HG03521 (cell line): Measurements from ENCODE around the gene AK4.

ENCODE experiments used
- ATAC-seq: cut with Tn5 transposase; IDR thresholded peaks from one replicate; pipeline ENCODE4 v1.9.1; 2021; ENCODE audit warnings: mild to moderate bottlenecking, moderate library complexity; ENCODE audit not compliant: unreplicated experiment

Gene AK4

DNA sequence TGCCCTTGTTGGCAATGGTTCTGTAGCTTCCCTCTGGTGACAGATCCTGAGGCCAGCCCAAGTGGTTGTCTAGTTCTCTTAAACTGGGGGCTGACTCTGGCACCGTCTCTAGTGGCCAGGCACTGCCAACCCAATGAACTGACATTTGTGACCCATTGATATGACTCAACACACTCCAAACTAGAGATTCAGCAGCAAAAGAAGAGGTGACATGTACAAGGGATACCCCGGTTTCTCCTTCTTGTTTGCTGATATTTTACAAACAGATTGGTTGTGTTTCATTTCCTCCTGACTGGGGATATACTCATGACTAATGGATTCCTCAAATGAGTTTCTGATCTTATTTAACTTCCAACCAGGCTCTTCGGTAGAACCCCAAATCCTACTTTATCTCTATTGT is 95.5 kb downstream of the AK4 start:
- no peak for ATAC-seq

DNA sequence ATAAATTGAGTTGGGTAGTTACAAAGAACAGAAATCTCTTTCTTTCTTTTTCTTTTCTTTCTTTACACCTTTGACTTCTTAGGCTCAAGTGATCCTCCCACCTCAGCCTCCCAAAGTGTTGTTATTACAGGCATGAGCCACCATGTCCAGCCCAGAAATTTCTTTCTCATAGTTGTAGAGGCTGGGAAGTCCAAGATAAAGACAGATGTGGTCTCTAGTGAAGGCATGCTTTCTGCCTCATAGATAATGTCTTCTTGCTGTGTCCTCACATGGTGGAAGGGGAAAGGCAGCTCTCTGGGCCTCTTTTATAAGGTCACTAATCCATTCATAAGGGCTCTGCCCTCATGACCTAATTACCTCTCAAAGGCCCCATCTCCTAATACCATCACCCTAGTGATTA is 97.3 kb downstream of the AK4 start:
- ATAC-seq: no peak

DNA sequence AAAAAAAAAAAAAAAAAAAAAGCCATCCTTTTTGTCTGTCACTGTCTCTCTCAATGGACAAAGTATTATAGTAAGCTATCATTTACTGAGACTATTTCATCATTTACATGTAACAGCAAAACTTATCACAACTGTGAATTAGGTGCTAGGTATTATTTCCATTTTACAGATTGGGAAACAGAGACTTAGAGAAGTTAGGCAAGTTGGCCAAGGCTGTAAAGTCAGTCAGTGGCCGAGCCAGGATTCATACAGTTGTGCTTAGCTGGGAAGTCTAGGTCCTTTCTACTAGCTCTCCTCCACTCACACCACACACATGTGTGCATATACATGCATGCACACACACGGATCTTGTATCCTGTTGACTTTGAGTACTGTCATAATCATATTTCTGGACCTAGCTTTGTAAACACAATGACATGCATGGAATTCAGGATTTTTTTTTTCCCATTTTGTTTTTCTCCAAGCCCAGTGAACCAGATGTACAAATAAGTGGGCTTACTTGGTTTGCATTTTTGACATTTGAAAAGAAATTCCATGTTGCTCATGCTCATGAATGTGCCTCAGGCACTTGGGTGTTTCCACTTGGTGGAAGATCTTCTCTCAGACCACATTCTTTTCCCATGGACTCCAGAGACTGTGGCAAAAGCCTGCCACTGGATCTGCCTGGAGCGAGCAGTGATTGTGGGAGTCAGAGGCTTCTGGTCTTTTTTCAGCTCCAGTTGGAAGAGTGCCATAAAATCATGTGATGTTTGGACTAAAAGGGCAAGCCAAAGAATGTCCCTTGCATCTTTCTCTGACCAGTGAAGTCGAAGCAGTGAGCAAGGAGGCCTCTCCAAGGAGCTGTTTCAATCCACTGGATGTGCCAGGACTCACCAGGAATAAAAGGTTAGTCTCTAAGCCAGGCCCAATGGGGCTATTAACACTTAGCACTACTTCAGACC is 99.7 kb downstream of the AK4 start:
- no peak for ATAC-seq

DNA sequence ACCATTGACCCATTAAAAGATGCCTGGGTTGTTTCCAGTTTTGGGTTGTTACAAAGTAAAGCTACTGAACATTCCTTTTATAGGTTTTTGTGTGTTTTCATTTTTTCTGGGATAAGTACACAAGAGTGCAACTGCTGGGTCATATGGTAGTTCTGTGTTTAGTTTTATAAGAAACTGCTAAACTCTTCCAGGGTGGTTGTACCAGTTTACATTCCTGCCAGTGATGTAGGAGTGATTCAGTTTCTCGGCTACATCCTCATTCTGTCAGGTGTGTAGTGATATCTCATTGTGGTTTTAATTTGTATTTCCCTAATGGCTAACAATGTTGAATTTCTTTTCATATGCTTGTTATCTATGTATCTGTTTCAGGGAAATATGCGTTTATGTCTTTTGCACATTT is 102.8 kb downstream of the AK4 start:
- ATAC-seq: no peak

DNA sequence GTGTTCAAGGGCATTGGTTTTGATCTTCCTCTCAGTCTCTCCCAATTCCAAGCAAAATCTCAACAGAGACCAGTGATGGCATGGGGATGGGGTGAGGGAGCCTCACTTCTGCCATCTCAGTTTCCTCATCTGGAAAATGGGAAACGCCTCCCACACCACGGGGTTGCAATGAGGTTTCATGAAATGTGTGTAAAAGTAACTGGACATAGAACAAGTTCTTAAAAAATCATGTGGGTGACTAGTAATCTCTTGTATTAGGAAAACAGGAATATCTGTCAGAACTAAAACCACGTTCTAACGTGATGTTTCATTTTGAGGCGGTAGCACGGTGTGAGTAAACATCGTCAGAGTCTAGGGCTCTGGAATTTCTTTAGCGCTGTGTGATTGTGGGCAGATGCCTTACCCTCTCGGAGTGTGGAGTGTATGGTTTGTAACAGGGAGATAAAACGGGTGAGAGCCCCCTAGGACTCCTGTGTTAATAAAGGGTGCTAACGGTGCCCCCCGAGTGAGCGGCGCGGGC is 105.9 kb downstream of the AK4 start:
- no peak for ATAC-seq

DNA sequence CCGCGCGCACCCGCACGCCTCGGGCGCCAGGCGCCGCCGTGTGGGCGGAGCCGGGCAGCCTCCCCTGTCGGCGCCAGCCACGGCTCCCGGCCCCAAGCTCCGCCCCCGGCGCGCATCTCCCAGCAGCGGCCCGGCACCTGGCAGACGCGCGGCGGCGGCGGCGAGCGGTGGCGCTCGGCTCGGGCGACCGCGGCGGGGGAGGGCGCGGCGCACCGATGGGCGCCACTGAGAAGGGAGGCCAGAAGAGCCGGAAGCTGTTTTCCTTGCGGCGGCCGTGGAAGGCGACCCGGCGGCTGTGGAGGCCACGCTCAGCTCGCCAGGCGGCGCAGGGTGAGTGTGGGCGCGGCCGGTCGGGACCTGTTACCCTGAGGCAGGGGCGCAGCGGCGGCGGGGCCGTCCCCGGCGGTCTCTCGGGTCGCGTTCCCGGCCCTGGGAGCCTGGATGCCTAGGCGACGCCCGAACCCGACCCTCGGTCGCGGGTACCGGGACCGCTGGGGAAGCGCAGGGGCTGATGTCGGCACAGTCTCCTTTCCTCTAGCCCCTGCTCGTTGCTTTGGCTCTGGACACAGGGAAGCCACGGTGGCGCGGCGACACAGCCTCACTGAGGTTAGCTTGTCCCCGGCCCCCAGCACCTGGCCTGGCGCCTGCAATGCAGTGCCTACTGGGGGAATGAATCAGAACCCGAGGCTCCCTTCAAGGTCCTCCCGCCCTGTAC is 106.5 kb downstream of the AK4 start:
- peak; percentile 99 for ATAC-seq

DNA sequence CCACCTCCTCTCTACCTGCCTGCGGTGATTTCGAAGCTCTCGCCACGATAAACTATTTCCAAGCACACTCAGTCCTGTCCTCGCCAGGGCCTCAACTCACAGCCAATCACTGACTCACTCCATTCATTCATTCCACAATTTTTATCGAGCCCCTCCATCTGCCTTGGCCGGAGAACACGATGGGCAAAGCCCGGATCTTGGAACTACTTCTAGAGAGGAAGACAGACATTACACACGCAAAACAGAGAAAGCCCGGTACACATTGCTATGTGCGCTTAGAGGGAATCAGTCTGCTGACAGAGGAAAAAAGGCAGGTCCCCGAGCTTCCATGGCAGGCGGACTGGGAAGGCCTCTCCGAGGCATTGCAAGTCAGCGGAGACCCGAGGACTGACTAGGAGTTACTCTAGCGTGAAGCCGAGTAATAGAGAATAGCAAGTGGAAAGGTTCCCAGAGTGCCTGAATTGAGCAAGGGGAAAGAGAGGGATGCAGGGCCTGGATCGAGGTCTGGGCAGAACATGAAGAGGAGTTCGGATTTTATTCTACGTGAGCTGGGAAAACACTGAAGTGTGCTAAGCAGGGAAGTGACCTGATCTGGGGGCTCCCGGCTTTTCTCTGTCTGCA is 107.1 kb downstream of the AK4 start:
- ATAC-seq: no peak

DNA sequence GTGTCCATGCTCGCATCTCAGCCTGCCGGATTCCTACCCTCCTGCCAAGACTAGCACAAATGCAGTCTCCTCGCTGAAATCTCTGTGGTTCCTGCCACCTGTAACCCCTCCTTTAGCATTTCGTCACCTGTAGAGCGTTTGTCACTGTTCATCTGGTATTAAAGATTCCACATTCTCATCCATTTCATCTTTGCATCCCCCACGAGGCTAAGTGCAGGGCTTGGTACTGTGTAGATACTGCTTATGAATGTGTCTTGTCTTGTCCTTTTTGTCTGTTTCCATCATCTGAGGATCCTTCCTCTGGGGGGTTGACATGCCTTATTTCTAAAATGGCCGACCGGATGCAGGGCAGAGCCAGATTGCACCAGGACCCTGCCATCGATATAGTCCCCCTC is 107.7 kb downstream of the AK4 start:
- ATAC-seq: no peak

DNA sequence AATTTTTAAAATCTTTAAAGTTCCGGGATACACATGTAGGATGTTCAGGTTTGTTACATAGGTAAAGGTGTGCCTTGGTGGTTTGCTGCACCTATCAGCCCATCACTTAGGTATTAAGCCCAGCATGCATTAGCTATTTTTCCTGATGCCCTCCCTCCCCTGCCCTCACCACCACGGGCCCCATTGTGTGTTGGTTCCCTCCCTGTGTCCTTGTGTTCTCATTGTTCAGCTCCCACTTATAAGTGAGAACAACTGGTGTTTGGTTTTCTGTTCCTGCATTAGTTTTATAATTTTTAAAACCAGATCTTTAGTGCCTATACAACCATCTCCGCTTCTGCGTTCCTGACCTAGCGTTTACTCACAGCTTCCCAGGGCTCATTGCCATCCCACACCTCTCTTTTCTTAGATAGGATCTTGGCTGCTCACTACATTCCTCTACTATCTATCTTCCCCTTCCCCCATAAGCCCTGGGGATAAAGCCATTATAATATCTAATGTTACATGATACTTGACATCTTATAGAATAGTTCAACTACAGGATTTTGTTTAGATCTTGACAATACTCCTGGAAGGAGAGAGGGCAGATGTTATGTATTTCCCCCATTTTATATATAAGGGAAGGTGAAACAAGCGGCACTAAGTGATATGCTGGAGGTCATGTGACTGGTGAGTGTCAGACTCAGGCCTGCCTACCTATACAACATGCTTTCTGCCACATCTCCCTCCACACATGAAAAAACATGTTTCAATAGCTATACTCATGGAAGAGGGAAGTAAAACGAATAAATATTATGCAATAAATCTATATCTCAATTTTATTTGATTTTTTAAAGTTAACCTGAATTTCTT is 109.1 kb downstream of the AK4 start:
- no peak for ATAC-seq

DNA sequence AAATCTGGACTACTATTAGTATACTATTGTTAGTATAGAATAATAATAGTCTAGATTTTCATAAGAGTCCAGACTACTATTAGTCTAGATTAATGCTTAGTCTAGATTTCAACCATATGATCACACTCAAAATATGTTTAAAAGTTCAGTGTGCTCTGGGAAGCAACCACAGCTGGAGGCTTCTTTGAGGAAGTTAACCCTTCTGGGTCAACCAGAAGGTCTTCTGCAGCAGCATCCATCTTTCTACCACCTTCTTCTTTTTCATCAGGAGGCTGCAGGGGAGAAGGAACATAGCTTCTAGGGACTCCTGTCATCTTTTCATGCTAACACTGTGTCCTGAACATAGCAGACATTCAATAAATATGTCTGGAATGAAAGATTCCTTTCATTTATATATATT is 110.1 kb downstream of the AK4 start:
- ATAC-seq: no peak

DNA sequence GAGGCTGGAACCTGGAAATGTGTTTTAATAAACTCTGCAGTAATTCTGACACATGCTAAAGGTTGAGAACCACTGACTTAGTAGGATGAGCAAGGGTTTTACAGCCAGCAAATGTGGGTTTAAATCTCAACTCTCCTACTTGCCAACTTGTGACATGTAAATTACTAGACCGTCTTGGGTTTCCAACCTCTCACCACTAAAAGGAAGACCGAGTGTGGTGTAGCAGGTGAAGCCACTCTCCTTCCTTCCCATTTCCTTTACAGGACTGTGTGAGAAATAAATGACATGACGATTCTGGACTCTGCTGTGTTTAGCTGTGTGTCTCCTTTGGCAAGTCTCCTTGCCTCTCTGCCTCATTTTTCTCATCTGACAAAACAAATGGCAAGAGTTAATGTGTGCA is 111.8 kb downstream of the AK4 start:
- ATAC-seq: no peak

DNA sequence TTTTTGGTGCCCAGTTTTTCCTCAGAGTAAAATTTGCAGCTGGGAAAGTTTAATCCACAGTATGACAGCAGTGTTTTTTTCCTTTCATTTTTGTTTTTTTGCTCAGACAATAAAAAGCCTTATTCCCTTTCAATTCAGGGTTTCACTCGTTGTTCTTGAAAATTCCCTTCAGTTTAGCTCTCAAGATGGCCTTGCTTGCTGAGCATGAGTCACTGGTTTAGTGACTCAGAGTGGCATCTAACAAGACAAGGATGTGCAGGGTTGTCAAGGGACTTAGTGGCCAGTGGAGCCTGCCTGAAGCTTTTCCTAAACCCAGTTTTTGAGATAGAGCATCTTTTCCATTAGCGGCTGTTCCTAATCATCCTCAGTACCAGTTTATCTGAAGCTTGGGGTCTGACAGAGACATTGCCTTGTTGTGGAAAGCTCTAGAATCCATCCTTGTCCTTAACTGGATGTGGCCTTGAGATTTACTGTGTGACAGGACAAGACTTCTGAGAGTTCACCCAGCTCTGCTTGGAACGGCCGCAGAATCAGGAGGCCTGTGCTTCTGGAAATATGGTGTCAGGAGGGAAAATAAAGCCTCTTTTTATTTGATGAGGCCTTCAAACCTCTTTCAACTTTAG is 113.0 kb downstream of the AK4 start:
- ATAC-seq: no peak

DNA sequence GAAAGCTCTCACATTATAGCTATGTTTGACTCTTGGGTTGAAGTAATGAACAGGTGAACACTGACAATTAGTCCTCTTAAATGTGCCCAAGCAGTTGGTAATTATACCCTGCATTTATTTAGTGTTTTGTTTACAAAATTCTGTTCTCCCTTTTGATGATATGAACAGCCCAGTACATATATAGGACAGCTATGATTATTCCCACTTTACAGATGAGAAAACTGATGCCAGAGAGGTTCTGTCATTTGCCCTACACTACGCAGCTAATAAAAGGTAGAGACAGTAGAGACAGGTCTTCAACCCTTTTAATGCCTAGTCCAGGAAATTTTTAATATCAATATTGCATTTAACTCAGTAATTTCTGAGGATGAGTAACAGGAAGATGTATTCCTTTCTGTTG is 115.3 kb downstream of the AK4 start:
- no peak for ATAC-seq

DNA sequence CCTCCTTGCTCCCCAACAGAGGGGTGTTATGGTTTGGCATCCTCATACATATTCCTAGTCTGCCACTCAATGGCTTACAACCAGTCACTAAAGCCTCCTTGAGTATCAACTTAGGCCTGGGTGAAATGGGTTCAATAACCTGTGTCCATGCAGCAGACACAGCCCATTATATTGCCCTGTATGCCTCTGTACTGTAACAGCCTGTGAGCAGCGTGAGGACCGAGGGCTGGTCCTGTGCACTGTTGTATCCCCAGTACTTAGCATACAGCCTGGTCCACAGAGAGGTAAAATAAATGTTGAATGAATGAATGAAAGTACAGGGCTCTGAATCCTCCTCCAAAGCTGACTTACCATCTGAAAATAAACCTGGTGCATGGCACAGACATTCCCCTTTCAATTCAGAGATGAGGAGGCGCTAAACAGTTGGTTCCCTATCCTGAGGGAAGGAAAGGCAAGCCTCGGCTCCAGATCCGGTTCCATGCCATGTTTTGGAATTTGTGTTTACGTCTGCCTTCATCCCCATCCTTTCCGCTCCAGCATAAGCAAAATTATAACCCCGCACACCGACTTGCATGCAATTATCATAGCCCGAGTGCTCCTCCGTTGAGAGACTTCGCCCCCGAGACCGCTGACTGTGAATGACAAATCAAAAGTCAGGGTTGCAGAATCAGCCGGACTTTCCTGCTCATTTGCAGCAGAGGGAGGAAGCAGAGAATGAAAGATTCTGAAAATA is 116.4 kb downstream of the AK4 start:
- ATAC-seq: no peak

DNA sequence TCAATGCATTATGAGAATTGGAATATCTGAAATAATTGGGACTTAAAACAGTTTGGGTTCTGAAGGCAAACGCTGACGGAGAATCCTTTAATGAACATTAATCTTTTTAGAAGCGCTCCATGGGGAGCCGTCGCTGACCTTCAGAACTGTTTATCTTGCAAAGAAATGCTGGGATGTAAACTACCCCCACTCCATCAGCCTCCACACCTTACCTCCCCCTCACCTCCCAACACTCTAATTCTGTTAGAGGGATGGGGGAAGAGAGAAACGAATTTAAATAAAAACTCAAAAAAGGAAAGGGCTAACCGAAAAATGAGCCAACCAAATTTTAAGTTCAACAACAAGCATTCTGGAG is 117.3 kb downstream of the AK4 start:
- no peak for ATAC-seq

DNA sequence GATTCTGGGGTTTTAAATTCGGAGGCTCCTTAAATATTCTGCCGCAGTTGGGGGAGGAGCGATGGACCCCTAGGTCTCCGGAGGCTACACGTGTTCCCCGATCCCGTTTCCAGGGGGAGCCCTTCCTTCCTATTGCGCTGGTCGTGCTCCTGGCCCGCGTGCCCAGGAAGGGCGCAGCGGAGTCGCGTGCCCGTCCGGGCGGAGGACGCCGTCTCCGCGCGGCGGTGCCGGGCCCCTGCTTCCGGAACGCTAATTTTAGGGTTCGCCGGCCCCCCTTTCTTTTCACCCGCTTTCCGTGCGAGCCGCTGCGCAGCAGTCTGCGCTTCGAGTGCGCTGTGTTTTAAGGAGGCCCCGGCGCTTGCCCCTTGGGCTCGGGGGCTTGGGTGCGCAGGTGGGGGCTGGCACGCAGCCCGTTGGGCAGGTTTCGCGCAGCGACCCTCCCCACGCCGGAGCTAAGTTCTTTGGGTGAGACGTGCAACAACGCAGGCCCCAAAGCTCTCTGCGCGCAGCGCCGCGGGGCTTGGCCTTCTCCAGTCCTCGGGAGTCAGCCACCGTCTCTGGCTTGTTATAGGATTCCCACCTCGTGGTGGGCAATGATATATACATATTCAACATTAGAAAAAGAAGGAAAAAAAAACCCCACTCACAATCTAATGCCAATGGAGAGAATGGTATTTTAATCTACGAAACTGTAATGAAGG is 117.8 kb downstream of the AK4 start:
- ATAC-seq: peak; percentile 61

DNA sequence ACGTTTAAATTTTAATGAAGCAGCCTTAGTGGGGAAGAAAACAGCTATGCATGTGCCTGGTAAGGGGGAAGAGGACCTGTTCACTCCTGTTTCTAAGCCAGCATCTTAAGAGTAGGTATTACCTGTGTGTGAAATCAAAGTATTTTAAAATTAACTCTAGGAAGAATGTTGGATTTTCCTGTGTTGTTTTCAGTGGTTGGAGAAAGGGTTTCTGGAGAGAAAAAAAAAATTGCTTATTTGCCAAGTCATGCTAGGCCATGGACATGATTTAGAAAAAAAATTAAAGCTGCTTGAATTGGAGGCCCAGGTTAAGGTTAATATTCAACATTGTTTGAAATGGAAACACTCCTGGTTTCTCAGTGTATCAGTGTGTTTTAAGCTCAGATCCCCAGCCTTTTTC is 118.5 kb downstream of the AK4 start:
- no peak for ATAC-seq

DNA sequence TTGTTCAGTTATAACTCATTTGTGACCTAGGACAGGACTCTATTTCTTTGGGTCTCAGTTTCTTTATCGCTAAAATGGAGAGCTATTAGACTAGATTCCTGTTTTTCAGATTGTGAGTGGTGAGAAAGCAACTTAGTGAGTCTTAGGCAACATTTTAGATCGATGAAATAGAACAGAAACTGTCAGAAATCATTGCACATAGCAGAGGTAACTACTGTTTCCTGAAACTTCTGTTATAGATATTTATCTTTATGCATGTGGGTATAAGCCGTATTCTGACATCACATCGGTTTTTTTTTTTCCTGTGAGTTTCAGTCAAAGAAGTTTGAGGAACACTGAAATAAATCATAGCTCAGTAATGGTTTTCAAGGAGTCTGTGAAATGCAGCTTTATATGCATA is 119.3 kb downstream of the AK4 start:
- no peak for ATAC-seq

DNA sequence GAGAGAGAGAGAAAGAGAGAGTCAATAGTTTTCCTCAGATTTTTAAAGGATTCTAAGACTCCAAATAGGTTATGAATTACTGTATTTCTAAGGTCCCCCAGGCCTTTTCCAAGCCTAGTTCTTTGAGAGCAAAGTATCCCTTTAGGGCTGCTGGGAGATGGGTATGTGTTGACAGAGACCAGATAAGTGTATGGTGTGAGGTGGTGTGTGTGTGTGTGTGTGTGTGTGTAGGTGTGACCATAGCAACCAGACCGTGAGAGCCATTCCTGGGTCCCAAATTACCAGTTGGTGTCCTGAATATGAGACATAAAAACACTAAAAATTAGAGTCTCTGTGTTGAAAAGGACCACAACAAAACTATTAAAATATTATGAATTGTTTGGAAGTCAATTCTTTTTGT is 119.7 kb downstream of the AK4 start:
- no peak for ATAC-seq
